Gastroesophageal sphincter (tissue), 3 donors: ENCODE data around the gene PHLDB1.

Source experiments
- CTCF ChIP-seq, 4 experiments: fragments of 200-600 bp in 2 of 4; fragments of 450-650 bp in 2 of 4; sonication (generic) in 1 of 4; IDR thresholded peaks; one replicate each; pipeline ENCODE4 v1.5.1; 2017 to 2019; ENCODE audit warnings: antibody characterized with exemption in 4 of 4, mild to moderate bottlenecking in 2 of 4, moderate library complexity in 2 of 4
- EP300 ChIP-seq: sonication (generic); formaldehyde crosslinking; IDR thresholded peaks from one replicate; pipeline ENCODE4 v1.6.1; 2017; ENCODE audit warnings: antibody characterized with exemption, mild to moderate bottlenecking
- POLR2A ChIP-seq, 2 donors: fragments of 450-650 bp; IDR thresholded peaks; one replicate each; pipeline ENCODE4 v1.6.1; 2017; ENCODE audit warnings: antibody characterized with exemption in 2 of 2, mild to moderate bottlenecking in 2 of 2, moderate library complexity in 1 of 2

GRCh38 chr11:118628031-118628430 is 20.6 kb downstream of the PHLDB1 start:
- no peak for TF ChIP-seq CTCF (IDR thresholded peaks at IDR 0.05)
- TF ChIP-seq EP300 = no peak
- no peak for TF ChIP-seq POLR2A (IDR thresholded peaks at IDR 0.05)
